ENCODE data around the gene ABITRAM. TPM values are rescaled to one million over a fixed set of nuclear protein-coding genes. Genes with fewer than 3 reads are reported as not detected.

Gene ABITRAM
- total and polyA plus RNA-seq, 2 of the 13 experiments (the other 11 are each of a cell fraction or from before 2014, with no cell fraction given): 10.2 to 21.6 TPM

DNA sequence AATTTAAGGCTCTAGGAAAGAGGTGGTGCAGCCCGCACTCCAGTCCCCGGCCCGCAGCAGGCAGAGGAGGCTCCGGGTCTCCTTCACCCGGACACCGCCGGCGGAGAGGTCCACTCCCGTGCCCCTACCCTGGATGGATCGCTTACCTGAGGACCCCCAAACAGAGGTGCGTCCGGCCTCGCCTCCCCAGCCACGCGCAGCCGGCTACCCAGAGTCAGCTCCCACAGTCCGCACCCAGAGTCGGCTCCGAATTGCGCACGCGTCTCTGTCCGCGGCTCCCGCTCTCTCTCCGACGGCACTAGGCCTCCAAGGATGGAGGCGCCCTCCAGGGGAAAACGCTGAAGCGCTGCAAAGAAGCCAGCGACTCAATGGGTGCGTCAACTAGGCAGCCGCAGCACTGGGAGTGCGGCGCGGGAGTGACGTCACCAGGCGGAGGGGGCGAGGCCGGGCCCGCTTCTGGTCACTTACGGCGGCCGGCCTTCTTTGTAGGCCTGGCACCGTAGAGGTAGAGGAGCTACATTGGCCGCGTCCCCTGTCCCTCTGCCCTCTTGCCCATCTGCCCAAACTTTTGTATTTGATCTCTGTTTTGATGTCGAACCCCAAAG is 380 bp upstream of the ABITRAM start, which contains the start of gene ELP1 (continued):
- TF ChIP-seq, protein P1, sequence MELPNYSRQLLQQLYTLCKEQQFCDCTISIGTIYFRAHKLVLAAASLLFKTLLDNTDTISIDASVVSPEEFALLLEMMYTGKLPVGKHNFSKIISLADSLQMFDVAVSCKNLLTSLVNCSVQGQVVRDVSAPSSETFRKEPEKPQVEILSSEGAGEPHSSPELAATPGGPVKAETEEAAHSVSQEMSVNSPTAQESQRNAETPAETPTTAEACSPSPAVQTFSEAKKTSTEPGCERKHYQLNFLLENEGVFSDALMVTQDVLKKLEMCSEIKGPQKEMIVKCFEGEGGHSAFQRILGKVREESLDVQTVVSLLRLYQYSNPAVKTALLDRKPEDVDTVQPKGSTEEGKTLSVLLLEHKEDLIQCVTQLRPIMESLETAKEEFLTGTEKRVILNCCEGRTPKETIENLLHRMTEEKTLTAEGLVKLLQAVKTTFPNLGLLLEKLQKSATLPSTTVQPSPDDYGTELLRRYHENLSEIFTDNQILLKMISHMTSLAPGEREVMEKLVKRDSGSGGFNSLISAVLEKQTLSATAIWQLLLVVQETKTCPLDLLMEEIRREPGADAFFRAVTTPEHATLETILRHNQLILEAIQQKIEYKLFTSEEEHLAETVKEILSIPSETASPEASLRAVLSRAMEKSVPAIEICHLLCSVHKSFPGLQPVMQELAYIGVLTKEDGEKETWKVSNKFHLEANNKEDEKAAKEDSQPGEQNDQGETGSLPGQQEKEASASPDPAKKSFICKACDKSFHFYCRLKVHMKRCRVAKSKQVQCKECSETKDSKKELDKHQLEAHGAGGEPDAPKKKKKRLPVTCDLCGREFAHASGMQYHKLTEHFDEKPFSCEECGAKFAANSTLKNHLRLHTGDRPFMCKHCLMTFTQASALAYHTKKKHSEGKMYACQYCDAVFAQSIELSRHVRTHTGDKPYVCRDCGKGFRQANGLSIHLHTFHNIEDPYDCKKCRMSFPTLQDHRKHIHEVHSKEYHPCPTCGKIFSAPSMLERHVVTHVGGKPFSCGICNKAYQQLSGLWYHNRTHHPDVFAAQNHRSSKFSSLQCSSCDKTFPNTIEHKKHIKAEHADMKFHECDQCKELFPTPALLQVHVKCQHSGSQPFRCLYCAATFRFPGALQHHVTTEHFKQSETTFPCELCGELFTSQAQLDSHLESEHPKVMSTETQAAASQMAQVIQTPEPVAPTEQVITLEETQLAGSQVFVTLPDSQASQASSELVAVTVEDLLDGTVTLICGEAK (IDR thresholded peaks at IDR 0.05): no peak
- TF ChIP-seq, protein P1 (CRISPR knock-in tag; IDR thresholded peaks at IDR 0.05): peak; percentile 47; the same call in 1 of the 2 replicates
- TF ChIP-seq, protein P2, sequence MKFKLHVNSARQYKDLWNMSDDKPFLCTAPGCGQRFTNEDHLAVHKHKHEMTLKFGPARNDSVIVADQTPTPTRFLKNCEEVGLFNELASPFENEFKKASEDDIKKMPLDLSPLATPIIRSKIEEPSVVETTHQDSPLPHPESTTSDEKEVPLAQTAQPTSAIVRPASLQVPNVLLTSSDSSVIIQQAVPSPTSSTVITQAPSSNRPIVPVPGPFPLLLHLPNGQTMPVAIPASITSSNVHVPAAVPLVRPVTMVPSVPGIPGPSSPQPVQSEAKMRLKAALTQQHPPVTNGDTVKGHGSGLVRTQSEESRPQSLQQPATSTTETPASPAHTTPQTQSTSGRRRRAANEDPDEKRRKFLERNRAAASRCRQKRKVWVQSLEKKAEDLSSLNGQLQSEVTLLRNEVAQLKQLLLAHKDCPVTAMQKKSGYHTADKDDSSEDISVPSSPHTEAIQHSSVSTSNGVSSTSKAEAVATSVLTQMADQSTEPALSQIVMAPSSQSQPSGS (CRISPR knock-in tag; IDR thresholded peaks at IDR 0.05): peak; percentile 95
- TF ChIP-seq, protein P3, sequence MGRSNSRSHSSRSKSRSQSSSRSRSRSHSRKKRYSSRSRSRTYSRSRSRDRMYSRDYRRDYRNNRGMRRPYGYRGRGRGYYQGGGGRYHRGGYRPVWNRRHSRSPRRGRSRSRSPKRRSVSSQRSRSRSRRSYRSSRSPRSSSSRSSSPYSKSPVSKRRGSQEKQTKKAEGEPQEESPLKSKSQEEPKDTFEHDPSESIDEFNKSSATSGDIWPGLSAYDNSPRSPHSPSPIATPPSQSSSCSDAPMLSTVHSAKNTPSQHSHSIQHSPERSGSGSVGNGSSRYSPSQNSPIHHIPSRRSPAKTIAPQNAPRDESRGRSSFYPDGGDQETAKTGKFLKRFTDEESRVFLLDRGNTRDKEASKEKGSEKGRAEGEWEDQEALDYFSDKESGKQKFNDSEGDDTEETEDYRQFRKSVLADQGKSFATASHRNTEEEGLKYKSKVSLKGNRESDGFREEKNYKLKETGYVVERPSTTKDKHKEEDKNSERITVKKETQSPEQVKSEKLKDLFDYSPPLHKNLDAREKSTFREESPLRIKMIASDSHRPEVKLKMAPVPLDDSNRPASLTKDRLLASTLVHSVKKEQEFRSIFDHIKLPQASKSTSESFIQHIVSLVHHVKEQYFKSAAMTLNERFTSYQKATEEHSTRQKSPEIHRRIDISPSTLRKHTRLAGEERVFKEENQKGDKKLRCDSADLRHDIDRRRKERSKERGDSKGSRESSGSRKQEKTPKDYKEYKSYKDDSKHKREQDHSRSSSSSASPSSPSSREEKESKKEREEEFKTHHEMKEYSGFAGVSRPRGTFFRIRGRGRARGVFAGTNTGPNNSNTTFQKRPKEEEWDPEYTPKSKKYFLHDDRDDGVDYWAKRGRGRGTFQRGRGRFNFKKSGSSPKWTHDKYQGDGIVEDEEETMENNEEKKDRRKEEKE (IDR thresholded peaks at IDR 0.05): no peak
- TF ChIP-seq, protein P4, sequence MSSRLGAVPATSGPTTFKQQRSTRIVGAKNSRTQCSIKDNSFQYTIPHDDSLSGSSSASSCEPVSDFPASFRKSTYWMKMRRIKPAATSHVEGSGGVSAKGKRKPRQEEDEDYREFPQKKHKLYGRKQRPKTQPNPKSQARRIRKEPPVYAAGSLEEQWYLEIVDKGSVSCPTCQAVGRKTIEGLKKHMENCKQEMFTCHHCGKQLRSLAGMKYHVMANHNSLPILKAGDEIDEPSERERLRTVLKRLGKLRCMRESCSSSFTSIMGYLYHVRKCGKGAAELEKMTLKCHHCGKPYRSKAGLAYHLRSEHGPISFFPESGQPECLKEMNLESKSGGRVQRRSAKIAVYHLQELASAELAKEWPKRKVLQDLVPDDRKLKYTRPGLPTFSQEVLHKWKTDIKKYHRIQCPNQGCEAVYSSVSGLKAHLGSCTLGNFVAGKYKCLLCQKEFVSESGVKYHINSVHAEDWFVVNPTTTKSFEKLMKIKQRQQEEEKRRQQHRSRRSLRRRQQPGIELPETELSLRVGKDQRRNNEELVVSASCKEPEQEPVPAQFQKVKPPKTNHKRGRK (CRISPR knock-in tag; IDR thresholded peaks at IDR 0.05): no peak
- TF ChIP-seq NFE2L2 (IDR thresholded peaks at IDR 0.05; ENCODE audit: low read length) (no peak), MIER3 (CRISPR knock-in tag; IDR thresholded peaks at IDR 0.05; ENCODE audit: borderline replicate concordance) (peak; percentile 72), NFKB2 (CRISPR knock-in tag; IDR thresholded peaks at IDR 0.05; ENCODE audit: borderline replicate concordance) (peak; percentile 85; the same call in 1 of the 2 replicates), ZNF160 (CRISPR knock-in tag; IDR thresholded peaks at IDR 0.05) (peak; percentile 20; the same call in 1 of the 2 replicates), ZNF230 (CRISPR knock-in tag; IDR thresholded peaks at IDR 0.05) (no peak; the same call in 1 of the 2 replicates), ZNF329 (CRISPR knock-in tag; IDR thresholded peaks at IDR 0.05; ENCODE audit: low read depth) (no peak)
- TF ChIP-seq, protein P5, sequence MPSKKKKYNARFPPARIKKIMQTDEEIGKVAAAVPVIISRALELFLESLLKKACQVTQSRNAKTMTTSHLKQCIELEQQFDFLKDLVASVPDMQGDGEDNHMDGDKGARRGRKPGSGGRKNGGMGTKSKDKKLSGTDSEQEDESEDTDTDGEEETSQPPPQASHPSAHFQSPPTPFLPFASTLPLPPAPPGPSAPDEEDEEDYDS (CRISPR knock-in tag; IDR thresholded peaks at IDR 0.05): peak; percentile 42; the same call in 1 of the 2 replicates
